C4-2B (cell line): ENCODE results near the gene ECHDC1.

Experiments used
- CTCF ChIP-seq: fragments of 450-650 bp; conservative IDR thresholded peaks from 2 replicates; pipeline ENCODE4 v1.5.1; 2017; ENCODE audit warnings: mild to moderate bottlenecking
- ZFX ChIP-seq: fragments of 450-650 bp; IDR thresholded peaks from 2 replicates; pipeline ENCODE4 v1.6.1; 2017

GRCh38 chr6:127267646-127268625, 75.5 kb downstream of the ECHDC1 start:
- TF ChIP-seq CTCF (no peak), ZFX (no peak)
